ENCODE results near the gene ELAC1. TPM values are rescaled to one million over a fixed set of nuclear protein-coding genes. Genes with fewer than 3 reads are reported as not detected.

ELAC1 gene
- total RNA-seq, 2 donors from 2014 or later, result 9.6 to 10.2 TPM

GRCh38 chr18:50950626-50951025 lies 17.2 kb upstream of the ELAC1 start:
- TF ChIP-seq POLR2A (IDR thresholded peaks at IDR 0.05), result no peak
- no peak for TF ChIP-seq CTCF (IDR thresholded peaks at IDR 0.05)
- DNase-seq (no peak), ATAC-seq (no peak)
- no peak overlapping the region for H3K4me3 ChIP-seq
- H3K36me3 ChIP-seq (replicated peaks in 1 of 2; ENCODE audit: insufficient read depth in 1 of 2, low read depth in 2 of 2), result no peaks in the 10 kb centered on the region
- no peaks in the 10 kb centered on the region for H3K27me3 ChIP-seq
- H3K4me1 ChIP-seq, result no peaks in the 10 kb centered on the region
- intact Hi-C loops (cut with DNase I), result no loop called here
- H3K9me3 ChIP-seq, result no peaks in the 10 kb centered on the region
- WGBS, 2 donors, result 76 to 86% methylated on average over 4 of the region's 4 CpGs
- H3K27ac ChIP-seq, result no peak overlapping the region

- DNase-seq (no peak), ATAC-seq (no peak)
- WGBS, 2 donors, result 66 to 69% methylated on average over 3 of the region's 3 CpGs
- Histone ChIP-seq H3K36me3 (replicated peaks in 1 of 2; ENCODE audit: insufficient read depth in 1 of 2, low read depth in 2 of 2) (no peaks in the 10 kb centered on the region), H3K27ac (no peak overlapping the region), H3K27me3 (no peaks in the 10 kb centered on the region), H3K9me3 (no peaks in the 10 kb centered on the region), H3K4me1 (no peaks in the 10 kb centered on the region), H3K4me3 (no peak overlapping the region)
- intact Hi-C loops (cut with DNase I), result no loop called here
- TF ChIP-seq POLR2A (IDR thresholded peaks at IDR 0.05) (no peak), CTCF (IDR thresholded peaks at IDR 0.05) (no peak)
Measured at GRCh38 chr18:50953822-50954221, 14.0 kb upstream of the ELAC1 start.

- H3K27me3 ChIP-seq, result no peaks in the 10 kb centered on the region
- no peaks in the 10 kb centered on the region for H3K9me3 ChIP-seq
- intact Hi-C loops (cut with DNase I), result no loop called here
- ATAC-seq, result no peak
- DNase-seq, result no peak
- no peaks in the 10 kb centered on the region for H3K36me3 ChIP-seq (replicated peaks in 1 of 2; ENCODE audit: insufficient read depth in 1 of 2, low read depth in 2 of 2)
- TF ChIP-seq POLR2A (IDR thresholded peaks at IDR 0.05), result no peak
- no peak for TF ChIP-seq CTCF (IDR thresholded peaks at IDR 0.05)
- WGBS, 2 donors, result 95 to 97% methylated on average over 4 of the region's 4 CpGs
- H3K4me1 ChIP-seq, result no peaks in the 10 kb centered on the region
- H3K4me3 ChIP-seq, result no peak overlapping the region
- no peak overlapping the region for H3K27ac ChIP-seq
Measured at GRCh38 chr18:50955253-50955652, 12.6 kb upstream of the ELAC1 start.

GRCh38 chr18:50956116-50956515 lies 11.7 kb upstream of the ELAC1 start:
- TF ChIP-seq POLR2A (IDR thresholded peaks at IDR 0.05) (no peak), CTCF (IDR thresholded peaks at IDR 0.05) (no peak)
- no peak overlapping the region for H3K27ac ChIP-seq
- no peaks in the 10 kb centered on the region for H3K27me3 ChIP-seq
- no peaks in the 10 kb centered on the region for H3K36me3 ChIP-seq (replicated peaks in 1 of 2; ENCODE audit: insufficient read depth in 1 of 2, low read depth in 2 of 2)
- intact Hi-C loops (cut with DNase I), result no loop called here
- H3K9me3 ChIP-seq, result no peaks in the 10 kb centered on the region
- no peak overlapping the region for H3K4me3 ChIP-seq
- DNase-seq (no peak), ATAC-seq (no peak)
- 92 to 94% methylated on average over 3 of the region's 3 CpGs for WGBS, 2 donors
- H3K4me1 ChIP-seq, result no peaks in the 10 kb centered on the region

GRCh38 chr18:50961974-50962373 lies 5.9 kb upstream of the ELAC1 start:
- intact Hi-C loops (cut with DNase I), result loop anchor here (10.0 kb wide), 1 partner anchor 77 kb away; no protein-coding TSS in a partner anchor
- DNase-seq (no peak), ATAC-seq (no peak)
- Histone ChIP-seq H3K4me1 (no peaks in the 10 kb centered on the region), H3K27me3 (no peaks in the 10 kb centered on the region), H3K9me3 (peaks cover 0 to 13% (median 0%) of the 10 kb centered on the region in 3 donors), H3K36me3 (replicated peaks in 1 of 2; ENCODE audit: insufficient read depth in 1 of 2, low read depth in 2 of 2) (no peaks in the 10 kb centered on the region), H3K4me3 (no peak overlapping the region), H3K27ac (no peak overlapping the region)
- WGBS, 2 donors, result 61 to 67% methylated on average over 1 of the region's 1 CpG
- TF ChIP-seq CTCF (IDR thresholded peaks at IDR 0.05) (no peak), POLR2A (IDR thresholded peaks at IDR 0.05) (no peak)

Measured in body of pancreas (tissue), 4 donors.